IPS DF 4.7 (cell line): ENCODE measurements around the gene TWF2.

ENCODE experiments used
- DNase-seq: peaks from one replicate; pipeline ENCODE4 v3.0.0-alpha.2; 2013; ENCODE audit warnings: low spot score; ENCODE audit errors: extremely low read depth

TWF2 gene

GRCh38 chr3:52223449-52224408 is 15.2 kb downstream of the TWF2 start:
- no peak for DNase-seq

DNA sequence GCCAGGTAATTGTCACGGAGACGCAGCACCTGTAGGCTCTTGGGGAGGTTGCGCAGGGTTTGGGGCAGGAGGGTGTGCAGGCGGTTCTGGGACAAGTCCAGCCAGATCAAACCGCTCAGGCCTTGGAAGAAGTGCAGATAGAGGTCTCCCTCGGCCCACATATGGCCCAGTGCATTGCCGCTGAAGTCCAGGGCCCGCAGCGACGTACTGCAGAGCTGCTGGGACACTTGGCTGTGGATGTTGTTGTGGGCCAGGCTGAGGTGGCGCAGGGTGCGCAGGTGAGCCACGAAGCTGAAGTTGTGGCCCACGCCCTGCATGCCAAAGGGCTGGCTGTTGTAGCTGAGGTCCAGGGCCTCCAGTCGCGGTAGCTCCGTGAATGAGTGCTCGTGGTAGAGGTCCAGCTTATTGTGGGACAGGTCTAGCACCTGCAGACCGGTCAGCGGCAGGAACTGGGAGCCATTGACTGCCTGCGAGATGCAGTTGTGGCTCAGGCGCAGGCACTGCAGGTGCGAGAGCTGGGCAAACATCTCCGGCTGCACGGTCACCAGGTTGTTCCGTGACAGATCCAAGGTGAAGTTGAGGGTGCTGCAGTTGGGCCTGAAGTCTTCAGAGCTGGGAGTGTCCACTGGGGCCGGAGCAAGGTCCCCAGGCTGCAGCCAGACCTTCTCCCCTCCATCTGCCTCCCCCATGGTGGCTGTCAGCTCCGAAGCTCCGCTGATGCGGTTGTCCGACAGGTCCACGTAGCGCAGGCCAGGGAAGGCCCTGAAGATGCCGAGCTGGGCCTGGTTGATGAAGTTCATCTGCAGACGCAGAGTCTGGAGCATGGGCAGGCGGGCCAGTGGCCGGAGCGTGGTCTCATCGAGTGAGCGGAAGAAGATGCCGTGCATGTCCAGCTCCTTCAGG is 16.4 kb downstream of the TWF2 start:
- DNase-seq = no peak

DNA sequence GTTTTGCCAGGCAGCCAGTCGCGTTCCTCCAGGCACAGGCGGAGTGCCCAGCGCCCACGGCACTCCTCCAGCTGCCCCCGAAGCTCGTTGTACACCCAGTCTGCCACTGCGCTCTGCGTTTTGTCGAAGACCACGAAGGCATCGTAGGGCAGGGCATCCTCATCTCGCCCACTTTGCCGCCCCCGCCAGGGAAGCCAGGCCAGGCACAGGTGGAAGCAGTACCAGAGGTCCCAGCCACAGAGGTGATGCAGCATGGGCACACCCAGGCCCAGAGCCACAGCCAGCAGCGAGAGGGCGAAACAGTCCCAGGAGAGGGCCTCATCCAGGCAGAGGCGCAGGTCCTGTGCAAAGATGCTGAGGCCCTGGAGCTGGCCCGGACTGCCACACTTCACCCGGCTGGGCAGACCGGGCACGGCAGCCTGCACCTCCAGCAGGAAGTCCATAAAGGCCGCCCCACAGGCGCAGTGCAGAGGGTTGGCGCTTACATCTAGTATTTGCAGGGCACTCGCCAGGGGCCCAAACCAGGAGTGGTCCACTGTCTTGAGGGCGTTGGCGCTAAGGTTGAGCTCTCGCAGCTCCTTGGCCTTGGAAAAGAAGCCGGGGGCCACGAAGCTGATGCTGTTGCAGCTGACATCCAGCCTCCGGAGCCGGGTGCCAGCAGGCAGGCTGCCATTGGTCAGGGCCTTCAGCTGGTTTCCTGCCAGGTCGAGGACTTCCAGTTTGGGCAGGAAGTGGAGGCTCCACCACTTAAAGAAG is 17.2 kb downstream of the TWF2 start:
- DNase-seq = no peak

DNA sequence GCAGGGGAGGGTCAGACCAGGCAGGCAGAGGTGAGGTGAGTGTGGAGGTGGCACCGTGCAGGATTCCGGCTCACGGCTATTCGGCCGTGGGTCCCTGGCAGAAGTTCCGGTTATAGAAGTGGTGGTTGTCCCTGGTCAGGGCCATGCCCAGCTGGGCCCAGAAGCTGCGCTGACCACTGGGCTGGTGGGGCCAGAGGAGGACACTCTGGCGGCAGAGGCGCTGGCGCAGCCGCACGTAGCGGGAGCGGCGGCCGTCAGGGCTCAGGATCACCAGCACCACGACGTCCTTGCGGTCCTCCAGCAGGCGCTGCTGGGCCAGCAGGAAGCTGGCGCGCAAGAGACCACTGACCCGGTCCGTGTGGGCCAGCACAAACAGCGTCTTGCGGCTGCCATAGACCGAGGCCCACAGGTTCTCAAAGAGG is 17.8 kb downstream of the TWF2 start:
- no peak for DNase-seq

GRCh38 chr3:52220380-52221026 is 18.5 kb downstream of the TWF2 start:
- DNase-seq = no peak

- DNase-seq = no peak
Measured at GRCh38 chr3:52218937-52219650, 19.9 kb downstream of the TWF2 start.

DNA sequence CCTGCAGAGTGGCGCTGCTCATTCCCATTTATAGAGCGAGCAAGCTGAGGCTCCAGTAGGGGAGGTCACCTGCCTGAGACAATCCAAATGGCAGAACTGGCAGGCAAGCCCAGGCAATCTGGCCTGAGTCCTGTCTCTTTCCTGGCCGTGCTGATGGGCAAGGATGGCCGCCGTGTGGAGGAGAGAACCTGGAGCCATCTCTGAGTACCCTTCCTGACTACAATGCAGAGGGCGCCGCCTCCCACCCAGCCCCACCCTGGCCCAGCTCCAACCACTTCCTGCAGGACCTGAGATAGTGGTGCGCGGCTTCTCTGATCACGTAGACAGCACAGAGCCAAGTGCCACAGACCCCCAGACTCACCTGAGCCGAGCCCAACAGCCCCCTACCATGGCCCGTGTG is 20.5 kb downstream of the TWF2 start:
- no peak for DNase-seq

DNA sequence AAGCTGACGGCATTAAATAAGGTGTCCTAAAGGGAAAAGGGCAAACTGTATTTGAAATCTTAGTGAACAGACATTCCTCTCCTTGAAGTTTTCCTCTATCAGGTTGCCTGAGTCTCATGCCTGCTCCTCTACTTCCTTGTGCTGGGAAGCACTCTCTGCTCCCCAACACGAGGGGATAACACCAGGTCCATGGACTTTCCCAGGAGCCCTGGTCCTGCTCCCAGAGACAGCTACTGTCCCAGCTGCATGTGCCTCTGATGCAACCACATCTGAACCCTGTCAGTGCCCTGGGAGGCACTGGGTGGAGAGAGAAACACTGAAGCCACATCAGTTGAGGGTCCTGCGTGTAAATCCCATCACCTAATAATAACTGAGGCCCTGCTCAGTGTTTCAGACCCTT is 20.9 kb downstream of the TWF2 start:
- DNase-seq = no peak

GRCh38 chr3:52217409-52217805 is 21.6 kb downstream of the TWF2 start:
- DNase-seq = no peak

- no peak for DNase-seq
Measured at GRCh38 chr3:52216585-52217408, 22.2 kb downstream of the TWF2 start.

- DNase-seq = no peak
Measured at GRCh38 chr3:52215351-52215750, 23.6 kb downstream of the TWF2 start.

GRCh38 chr3:52213901-52214300 is 25.1 kb downstream of the TWF2 start:
- DNase-seq = no peak

- DNase-seq = no peak
Measured at GRCh38 chr3:52213005-52213404, 26.0 kb downstream of the TWF2 start.

DNA sequence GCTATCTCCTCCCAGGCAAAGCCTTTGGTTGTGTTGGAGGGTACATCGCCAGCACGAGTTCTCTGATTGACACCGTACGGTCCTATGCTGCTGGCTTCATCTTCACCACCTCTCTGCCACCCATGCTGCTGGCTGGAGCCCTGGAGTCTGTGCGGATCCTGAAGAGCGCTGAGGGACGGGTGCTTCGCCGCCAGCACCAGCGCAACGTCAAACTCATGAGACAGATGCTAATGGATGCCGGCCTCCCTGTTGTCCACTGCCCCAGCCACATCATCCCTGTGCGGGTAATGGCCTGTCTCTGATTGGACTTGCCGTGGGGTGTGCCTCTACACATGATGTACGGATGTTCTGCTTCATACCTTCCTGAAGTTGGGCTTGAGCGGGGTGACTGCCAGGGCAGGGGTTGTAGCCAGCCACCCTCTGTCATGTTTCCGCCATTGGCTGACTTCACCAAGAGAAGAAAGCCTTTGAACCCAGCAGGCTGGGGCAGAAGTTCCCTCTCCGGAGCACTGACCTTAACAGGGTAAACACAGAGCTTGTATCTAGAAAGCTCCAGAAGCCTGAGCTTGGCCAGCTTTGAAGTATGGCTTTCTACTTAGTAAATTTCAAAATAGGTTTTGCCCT is 27.6 kb downstream of the TWF2 start:
- no peak for DNase-seq

DNA sequence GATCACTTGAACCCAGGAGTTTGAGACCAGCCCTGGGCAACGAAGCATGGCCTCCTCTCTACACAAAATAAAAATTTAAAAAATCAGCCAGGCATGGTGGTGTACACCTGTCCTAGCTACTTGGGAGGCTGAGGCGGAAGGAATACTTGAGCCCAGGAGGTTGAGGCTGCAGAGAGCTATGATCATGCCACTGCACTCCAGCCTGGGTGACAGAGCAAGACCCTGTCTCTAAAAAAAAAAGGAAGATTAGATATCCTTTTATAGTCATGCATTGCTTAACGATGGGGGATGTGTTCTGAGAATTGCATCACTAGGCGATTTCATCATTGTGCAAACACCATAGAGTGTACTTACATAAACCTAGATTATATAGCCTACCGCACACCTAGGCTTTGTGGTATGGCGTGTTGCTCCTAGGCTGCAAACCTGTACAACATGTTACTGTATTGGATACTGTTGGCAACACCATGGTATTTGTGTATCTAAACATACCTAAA is 28.4 kb downstream of the TWF2 start:
- no peak for DNase-seq

DNA sequence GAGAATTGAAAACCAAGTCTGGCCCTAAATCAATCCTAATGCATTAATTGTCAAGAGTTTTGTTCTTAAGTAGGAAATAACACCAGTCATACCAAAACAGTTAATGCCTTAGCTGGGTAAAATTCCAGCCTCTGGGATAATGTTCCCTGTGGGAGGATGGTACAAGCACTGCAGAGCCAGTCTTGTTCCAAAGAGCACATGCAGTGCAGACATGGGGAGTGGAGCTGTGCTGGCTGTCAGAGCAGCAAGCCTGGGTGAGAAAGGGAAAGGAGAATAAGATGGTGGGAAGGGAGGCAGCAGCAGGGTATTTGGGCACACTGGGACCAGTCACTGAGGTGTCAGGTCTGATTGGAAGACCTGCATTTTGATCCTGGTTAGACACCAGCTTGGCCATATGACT is 28.9 kb downstream of the TWF2 start:
- DNase-seq = no peak

GRCh38 chr3:52208556-52208955 is 30.4 kb downstream of the TWF2 start:
- DNase-seq = no peak

DNA sequence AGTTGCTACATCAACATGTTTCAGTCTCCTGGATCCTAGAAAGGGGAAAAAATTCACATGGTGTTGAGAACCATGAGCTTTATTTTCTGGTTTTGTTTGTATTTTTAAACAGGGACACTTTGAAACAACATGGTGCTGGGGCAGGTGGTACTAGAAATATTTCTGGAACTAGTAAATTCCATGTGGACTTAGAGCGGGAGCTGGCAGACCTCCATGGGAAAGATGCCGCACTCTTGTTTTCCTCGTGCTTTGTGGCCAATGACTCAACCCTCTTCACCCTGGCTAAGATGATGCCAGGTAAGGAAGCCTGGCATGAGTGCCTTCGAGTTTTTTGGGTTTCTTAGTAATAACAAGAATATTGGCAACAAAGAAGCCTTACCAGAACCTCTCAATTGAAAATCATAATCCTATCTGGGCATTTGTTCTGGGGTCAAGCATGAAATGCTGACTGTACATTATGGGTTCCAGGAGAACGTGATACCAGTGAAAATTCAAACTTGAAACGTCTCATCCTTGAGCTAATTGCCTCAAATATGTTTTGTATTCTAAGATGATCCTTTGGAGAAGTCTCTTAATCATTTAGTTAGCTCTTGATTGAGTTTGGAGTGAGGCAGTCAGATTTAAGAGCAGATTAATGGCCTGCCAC is 33.1 kb downstream of the TWF2 start:
- no peak for DNase-seq
